HUES6 (cell line): Measurements from ENCODE around the gene TERB1.

Experiments
- H3K27ac ChIP-seq: 2 replicates; pipeline ENCODE4 v1.7.0; 2013; ENCODE audit warnings: low read depth, mild to moderate bottlenecking, low read length, inconsistent platforms
- H3K27me3 ChIP-seq: 2 replicates; pipeline ENCODE4 v1.6.1; 2013; ENCODE audit warnings: low read length; ENCODE audit not compliant: control insufficient read depth, insufficient read depth
- H3K36me3 ChIP-seq: 2 replicates; pipeline ENCODE4 v1.6.1; 2013; ENCODE audit warnings: low read length; ENCODE audit not compliant: control insufficient read depth, insufficient read depth
- H3K4me1 ChIP-seq: 2 replicates; pipeline ENCODE4 v1.6.1; 2013; ENCODE audit warnings: low read length; ENCODE audit not compliant: control insufficient read depth, insufficient read depth
- H3K4me3 ChIP-seq: 2 replicates; pipeline ENCODE4 v1.5.1; 2013; ENCODE audit warnings: low read depth, low read length
- H3K9ac ChIP-seq: one replicate; pipeline ENCODE4 v1.6.1; 2013; ENCODE audit warnings: mild to moderate bottlenecking, low read length
- H3K9me3 ChIP-seq: 2 replicates; pipeline ENCODE4 v1.6.1; 2013; ENCODE audit warnings: low read depth, low read length; ENCODE audit not compliant: control insufficient read depth, insufficient read depth

The TERB1 gene

DNA sequence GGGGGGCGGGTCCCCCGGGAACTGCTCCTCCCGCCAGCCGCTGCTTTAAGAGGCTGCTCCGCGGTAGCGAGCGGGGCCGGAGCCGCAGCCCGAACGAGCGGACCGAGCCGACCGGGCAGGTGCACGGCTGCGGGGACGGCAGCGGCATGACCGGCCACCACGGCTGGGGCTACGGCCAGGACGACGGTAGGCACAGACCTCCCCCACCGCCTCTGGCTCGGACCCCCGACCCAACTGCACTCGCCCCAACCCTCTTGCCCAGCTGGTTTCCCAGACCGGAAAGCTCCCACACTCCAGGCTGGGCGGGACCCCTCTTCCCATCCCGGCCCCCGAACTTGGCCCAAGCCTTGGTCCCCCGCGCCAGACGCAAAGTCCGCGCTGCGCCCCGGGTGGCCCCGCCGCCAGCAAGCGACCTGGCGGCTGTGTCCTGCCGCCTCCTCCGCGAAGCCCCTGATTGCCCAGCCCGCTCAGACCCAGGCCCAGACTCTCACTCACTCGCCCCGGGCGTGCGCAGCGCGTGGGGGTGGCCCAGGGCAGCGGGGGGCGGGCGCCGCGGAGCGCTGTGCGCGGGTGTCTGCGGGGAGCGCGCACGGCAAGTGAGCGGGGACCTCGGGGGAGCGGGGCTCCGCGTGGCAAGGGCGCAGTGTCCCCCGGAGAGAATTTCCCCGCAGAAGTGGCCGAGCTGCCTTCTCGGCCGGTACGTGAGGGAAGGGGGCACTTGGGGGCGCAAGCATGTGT lies 43.1 kb upstream of the TERB1 start, which contains the start of gene CA7:
CA7 (plus strand) TSS at position 73 of the 738 bp plus-strand sequence; CDS start at position 147, 74 bp downstream.
- no peaks in the 10 kb centered on the region for H3K4me1 ChIP-seq
- peak within 1 kb of the TSS; percentile 12 for H3K9ac ChIP-seq
- H3K9me3 ChIP-seq = no peaks in the 10 kb centered on the region
- no peak within 1 kb of the TSS for H3K27ac ChIP-seq
- no peaks in the 10 kb centered on the region for H3K36me3 ChIP-seq
- peak within 1 kb of the TSS; percentile 81 for H3K4me3 ChIP-seq
- H3K27me3 ChIP-seq = peaks cover 91% of the 10 kb centered on the region

DNA sequence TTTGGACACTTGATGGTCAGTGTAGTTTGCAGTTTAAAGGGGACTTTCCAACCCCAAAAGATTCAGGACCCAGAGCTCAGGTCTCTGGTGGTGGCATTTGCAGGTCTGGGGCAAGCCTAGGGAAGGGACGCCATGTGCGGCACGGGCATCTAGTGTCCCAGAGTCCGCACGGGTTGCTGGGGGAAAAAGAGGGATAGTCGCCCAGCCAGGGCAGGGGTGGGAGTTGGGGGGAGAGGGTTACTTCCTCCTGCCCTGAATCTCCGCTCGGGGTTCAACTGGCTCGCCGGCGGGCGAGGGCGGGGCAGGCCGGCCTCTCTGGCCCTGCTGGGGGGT lies 42.6 kb upstream of the TERB1 start:
- peak overlapping the region; percentile 81 for H3K4me3 ChIP-seq
- H3K4me1 ChIP-seq = no peaks in the 10 kb centered on the region
- no peak overlapping the region for H3K9ac ChIP-seq
- H3K27me3 ChIP-seq = peaks cover 86% of the 10 kb centered on the region
- H3K36me3 ChIP-seq = no peaks in the 10 kb centered on the region
- H3K9me3 ChIP-seq = no peaks in the 10 kb centered on the region
- no peak overlapping the region for H3K27ac ChIP-seq

DNA sequence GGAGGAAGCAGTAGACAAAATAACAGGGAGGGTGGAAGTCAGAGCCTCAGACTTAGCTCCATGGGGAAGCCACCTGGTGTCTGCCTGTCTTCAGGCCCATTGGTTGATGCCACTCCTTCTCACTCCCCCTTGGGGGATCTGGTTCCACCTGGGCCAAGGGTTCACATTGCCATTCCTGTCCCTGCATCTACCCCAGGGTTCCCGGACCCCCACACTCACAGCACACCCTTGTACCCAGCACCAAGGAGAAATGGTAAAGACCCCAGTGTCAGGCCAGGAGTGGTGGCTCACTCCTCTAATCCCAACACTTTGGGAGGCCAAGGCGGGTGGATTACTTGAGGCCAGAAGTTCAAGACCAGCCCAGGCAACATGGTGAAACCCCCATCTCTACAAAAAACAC lies 41.8 kb upstream of the TERB1 start:
- Histone ChIP-seq H3K9me3 (no peaks in the 10 kb centered on the region), H3K27ac (no peak overlapping the region), H3K9ac (no peak overlapping the region), H3K36me3 (no peaks in the 10 kb centered on the region), H3K4me3 (no peak overlapping the region), H3K27me3 (peaks cover 78% of the 10 kb centered on the region), H3K4me1 (no peaks in the 10 kb centered on the region)

DNA sequence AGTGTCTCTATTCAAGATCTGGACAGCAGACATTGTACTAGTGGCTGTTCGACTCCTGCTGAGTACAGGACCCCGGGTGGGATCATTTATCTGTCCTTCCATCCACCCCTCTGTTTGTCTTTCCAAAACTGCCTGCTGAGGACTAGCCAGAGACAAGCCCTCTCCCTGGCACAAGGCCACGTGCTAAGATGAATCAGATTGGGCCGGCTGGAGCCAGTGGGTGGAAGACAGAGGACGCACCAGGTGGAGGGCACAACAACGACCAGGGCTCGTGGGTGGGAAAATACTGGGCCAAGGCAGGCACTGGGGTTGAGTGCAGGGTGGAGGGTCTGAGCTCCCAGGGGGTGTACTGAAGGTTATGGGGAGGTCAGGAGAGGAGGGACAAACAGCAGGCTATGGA lies 41.4 kb upstream of the TERB1 start:
- Histone ChIP-seq H3K27ac (no peak overlapping the region), H3K9ac (no peak overlapping the region), H3K9me3 (no peaks in the 10 kb centered on the region), H3K27me3 (peaks cover 74% of the 10 kb centered on the region), H3K4me3 (no peak overlapping the region), H3K4me1 (no peaks in the 10 kb centered on the region), H3K36me3 (no peaks in the 10 kb centered on the region)

DNA sequence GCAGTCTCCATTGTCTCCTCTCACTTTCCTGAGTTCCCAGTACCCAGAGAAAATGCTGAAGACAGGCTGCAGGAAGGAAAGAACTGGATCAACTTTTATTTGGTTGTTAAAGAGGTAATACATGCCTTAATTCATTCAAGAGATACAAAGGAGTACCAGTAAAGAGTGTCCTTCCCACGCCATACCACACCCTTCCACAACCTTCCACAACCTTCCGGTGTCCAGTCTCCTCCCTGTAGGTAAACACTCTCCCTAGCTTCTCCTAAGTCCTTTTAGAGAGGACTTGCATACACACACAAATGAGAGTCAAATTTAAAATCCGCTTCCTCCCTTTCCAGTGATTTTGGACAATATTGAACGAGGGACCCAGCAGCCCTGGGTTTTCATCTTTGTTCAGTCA lies 40.0 kb upstream of the TERB1 start:
- Histone ChIP-seq H3K9ac (no peak overlapping the region), H3K27me3 (peaks cover 60% of the 10 kb centered on the region), H3K9me3 (no peaks in the 10 kb centered on the region), H3K36me3 (no peaks in the 10 kb centered on the region), H3K4me3 (no peak overlapping the region), H3K4me1 (no peaks in the 10 kb centered on the region), H3K27ac (no peak overlapping the region)

DNA sequence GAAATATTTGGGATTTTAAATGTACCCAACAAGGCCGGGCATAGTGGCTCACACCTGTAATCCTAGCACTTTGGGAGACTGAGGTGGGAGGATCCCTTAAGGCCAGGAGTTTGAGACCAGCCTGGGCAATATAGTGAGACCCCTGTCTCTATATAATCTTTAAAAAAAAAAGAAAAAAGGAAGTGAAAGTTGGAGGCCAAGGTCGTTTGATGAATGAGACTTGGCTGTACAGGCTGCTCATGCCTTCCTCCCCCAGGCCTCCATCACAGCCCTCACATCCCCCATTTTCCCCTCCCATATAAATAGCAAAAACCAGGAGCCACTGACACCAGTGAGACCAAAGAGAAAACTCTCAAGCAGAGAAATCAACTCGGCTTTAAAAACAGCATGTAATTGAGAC lies 39.5 kb upstream of the TERB1 start:
- H3K27me3 ChIP-seq = peaks cover 55% of the 10 kb centered on the region
- H3K4me1 ChIP-seq = no peaks in the 10 kb centered on the region
- no peaks in the 10 kb centered on the region for H3K36me3 ChIP-seq
- H3K27ac ChIP-seq = no peak overlapping the region
- H3K9ac ChIP-seq = no peak overlapping the region
- H3K4me3 ChIP-seq = no peak overlapping the region
- H3K9me3 ChIP-seq = no peaks in the 10 kb centered on the region

DNA sequence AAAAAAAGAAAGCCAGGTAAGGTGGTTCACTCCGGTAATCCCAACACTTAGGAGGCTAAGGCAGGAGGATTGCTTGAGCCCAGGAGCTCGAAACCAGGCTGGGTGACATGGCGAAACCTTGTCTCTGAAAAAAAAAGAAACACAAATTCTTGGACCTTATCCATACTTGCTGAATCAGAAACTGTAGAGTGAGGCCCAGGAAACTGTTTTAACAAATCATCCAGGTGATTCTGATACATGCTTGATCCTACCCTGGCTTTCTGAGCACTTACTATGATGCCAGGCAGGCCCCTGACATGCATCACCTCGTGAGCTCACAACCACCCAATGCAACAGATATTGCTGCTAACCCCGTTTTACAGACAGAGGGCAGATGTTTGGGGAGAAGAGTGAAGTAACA lies 33.4 kb upstream of the TERB1 start:
- H3K4me3 ChIP-seq = no peak overlapping the region
- peaks cover 1% of the 10 kb centered on the region; the same call in 1 of the 2 replicates for H3K27me3 ChIP-seq
- no peak overlapping the region for H3K27ac ChIP-seq
- H3K9ac ChIP-seq = no peak overlapping the region
- no peaks in the 10 kb centered on the region for H3K9me3 ChIP-seq
- no peaks in the 10 kb centered on the region; the same call in 1 of the 2 replicates for H3K4me1 ChIP-seq
- H3K36me3 ChIP-seq = no peaks in the 10 kb centered on the region

DNA sequence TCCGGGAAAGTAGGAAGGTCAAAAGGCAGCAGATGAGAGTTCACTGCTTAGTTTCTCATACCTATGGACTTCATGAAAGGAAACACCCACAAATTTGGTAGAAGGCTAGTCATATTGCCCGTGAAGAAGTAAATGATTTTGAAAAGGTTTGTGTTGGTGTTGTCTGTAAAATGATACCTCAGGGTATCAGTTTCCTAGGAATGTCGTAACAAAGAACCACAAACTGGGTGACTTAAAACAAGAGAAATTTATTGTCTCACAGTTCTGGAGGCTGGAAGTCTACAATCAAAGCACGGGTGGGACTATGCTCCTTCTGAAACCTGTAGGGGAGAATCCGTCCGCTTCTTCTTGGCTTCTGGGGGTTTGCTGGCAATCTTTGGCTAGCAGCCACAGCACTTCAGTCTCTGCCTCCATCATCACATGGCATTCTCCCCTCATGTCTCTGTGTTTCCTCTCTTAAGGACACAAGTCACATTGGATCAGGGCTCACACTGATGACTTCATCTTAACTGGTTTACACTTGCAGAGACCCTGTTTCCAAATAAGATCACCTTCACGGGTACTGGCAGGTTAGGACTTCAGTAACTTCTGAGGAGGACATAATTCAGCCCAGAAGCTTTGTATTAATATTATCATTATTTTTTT lies 31.4 kb upstream of the TERB1 start:
- H3K9ac ChIP-seq = no peak overlapping the region

DNA sequence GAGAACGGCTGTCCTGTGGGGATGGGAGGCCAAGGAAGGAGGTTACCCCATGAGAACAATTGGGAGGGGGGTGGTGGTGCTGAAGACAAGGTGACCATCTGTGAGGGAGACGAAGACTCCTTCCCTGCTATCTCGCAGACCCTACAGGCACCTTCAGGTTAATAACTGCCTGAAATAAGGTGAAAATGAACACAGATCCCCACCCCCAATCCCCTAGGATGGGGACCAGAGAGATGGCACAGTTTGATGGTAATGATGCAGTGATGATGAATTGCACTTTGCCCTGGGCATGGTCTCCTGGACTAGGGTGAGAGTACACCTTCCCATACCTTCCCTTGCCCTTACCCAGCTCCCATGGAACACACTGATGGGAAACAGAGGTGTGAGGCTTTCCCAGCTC lies 30.8 kb upstream of the TERB1 start:
- Histone ChIP-seq H3K9ac (no peak overlapping the region), H3K27ac (no peak overlapping the region), H3K27me3 (no peaks in the 10 kb centered on the region)

More for the DNA sequence above, 31.4 kb upstream of the TERB1 start:
- H3K9me3 ChIP-seq = no peaks in the 10 kb centered on the region
- no peak overlapping the region for H3K27ac ChIP-seq
- no peaks in the 10 kb centered on the region for H3K27me3 ChIP-seq
- H3K4me1 ChIP-seq = peaks cover 10% of the 10 kb centered on the region
- H3K36me3 ChIP-seq = peaks cover 12% of the 10 kb centered on the region
- H3K4me3 ChIP-seq = no peak overlapping the region

DNA sequence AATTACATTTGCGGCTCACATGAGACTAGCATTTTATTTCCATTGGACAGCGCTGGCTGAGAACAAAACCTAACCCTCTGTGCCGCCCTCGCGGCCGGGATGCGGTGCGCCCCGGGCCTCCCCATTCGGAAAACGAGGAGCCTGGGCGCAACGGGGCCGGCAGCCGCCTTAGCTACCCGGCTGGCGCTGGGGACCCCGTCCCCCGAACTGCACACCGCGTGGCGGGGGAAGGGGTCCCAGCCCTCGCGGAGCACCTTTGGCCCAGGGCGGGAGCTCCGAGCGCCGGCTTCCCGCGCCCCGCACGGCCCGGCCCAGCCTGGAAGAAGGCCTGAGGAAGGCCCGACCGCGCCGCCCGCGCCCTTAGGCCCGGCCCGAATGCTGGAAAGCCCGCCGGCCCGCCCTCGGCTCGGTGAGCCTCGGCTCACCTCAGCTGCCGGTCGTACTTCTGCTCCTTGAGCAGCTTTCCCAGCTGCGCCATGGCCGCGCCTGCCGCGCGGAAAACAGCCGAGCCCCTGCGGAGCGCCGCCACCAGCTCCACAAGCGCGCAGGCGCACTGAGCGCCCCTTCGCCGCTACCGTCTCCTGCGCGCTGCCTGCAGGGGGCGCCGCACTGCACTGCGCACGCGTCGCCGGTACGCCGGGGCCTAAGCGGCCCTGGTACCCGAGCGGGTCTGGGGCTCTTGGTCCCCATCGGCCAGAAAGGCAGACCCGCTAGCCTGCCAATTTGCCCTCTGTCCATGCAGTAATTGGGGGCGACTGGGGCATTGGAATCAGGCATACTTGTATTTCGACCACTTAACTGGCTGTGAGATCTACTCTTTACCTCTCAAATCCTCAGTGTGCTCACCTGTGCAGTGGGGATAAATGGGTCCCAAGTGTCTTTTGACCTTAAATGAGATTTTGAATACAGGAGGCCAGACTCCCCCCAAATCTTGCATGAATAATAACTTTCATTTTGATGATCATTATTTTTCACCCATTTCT lies 29.3 kb upstream of the TERB1 start, which contains the start of gene NAE1:
NAE1 (minus strand) TSS at position 555 of the 983 bp plus-strand sequence; CDS start at position 478, 77 bp downstream.
- Histone ChIP-seq H3K36me3 (peaks cover 31% of the 10 kb centered on the region), H3K4me3 (peak within 1 kb of the TSS; percentile 85), H3K9me3 (no peaks in the 10 kb centered on the region), H3K27me3 (no peaks in the 10 kb centered on the region), H3K9ac (peak within 1 kb of the TSS; percentile 96), H3K27ac (peak within 1 kb of the TSS; percentile 85), H3K4me1 (peaks cover 10% of the 10 kb centered on the region)

More for the DNA sequence above, 30.8 kb upstream of the TERB1 start:
- peaks cover 10% of the 10 kb centered on the region for H3K4me1 ChIP-seq
- peaks cover 16% of the 10 kb centered on the region for H3K36me3 ChIP-seq
- no peak overlapping the region for H3K4me3 ChIP-seq
- H3K9me3 ChIP-seq = no peaks in the 10 kb centered on the region
